Caco-2 (cell line): ENCODE results near the gene EFCAB12. TPM values are rescaled to one million over a fixed set of nuclear protein-coding genes. Genes with fewer than 3 reads are reported as not detected.

Source experiments
- BruUV-seq: library from RNA; stranded (reverse); fragments of 400-500 nt; replicated peaks from 2 replicates; lab custom pipeline; 2021; lab: Mats Ljungman, UMichigan
- CTCF ChIA-PET: fragments of 300-600 bp; sonication (Branson Sonifier 250); formaldehyde crosslinking; loops from one replicate; lab custom pipeline; 2022; ENCODE audit warnings: antibody characterized with exemption; lab: Charles Lee
- POLR2A ChIA-PET: fragments of 300-600 bp; sonication (Branson Sonifier 250); formaldehyde crosslinking; loops from one replicate; lab custom pipeline; 2022; ENCODE audit warnings: antibody characterized with exemption; lab: Charles Lee
- DNase-seq, 2 experiments: peaks; one replicate each; pipeline versions ENCODE4 v3.0.0 to v3.0.0-alpha.2; 2020 to 2022
- H3K27me3 ChIP-seq: replicated peaks from 2 replicates; pipeline ENCODE4 v1.6.0; 2011; ENCODE audit warnings: low read length; ENCODE audit not compliant: control insufficient read depth, insufficient read depth
- H3K36me3 ChIP-seq: 2 replicates; pipeline ENCODE4 v1.5.1; 2011; ENCODE audit warnings: low read length; ENCODE audit not compliant: control insufficient read depth, insufficient read depth
- H3K4me1 ChIP-seq: fragments of 250-450 bp; sonication (Bioruptor Pico); 2 replicates; pipeline ENCODE4 v1.5.1; 2020; ENCODE audit warnings: mild to moderate bottlenecking
- H3K4me3 ChIP-seq: 2 replicates; pipeline ENCODE4 v1.5.1; 2011; ENCODE audit warnings: low read depth, mild to moderate bottlenecking, control low read depth, low read length
- H3K9me3 ChIP-seq: fragments of 250-450 bp; sonication (Bioruptor Pico); 2 replicates; pipeline ENCODE4 v1.5.1; 2020; ENCODE audit warnings: mild to moderate bottlenecking, moderate library complexity
- H3K27ac Mint-ChIP-seq: one replicate; pipeline ENCODE4 v1.8.0; 2022; ENCODE audit warnings: mixed read lengths; ENCODE audit not compliant: unreplicated experiment
- H3K27me3 Mint-ChIP-seq: one replicate; pipeline ENCODE4 v1.8.0; 2022; ENCODE audit warnings: mixed read lengths; ENCODE audit not compliant: insufficient read depth, unreplicated experiment
- H3K36me3 Mint-ChIP-seq: one replicate; pipeline ENCODE4 v1.8.0; 2022; ENCODE audit warnings: mild to moderate bottlenecking, mixed read lengths; ENCODE audit not compliant: insufficient read depth, unreplicated experiment
- H3K4me1 Mint-ChIP-seq: one replicate; pipeline ENCODE4 v1.8.0; 2022; ENCODE audit warnings: low read depth, mixed read lengths; ENCODE audit not compliant: unreplicated experiment
- H3K4me3 Mint-ChIP-seq: one replicate; pipeline ENCODE4 v1.8.0; 2022; ENCODE audit warnings: mild to moderate bottlenecking, moderate library complexity, mixed read lengths; ENCODE audit not compliant: unreplicated experiment
- H3K9me3 Mint-ChIP-seq: one replicate; pipeline ENCODE4 v1.8.0; 2022; ENCODE audit warnings: mixed read lengths; ENCODE audit not compliant: unreplicated experiment
- CTCF ChIP-seq, 2 experiments: fragments of 200-600 bp in 1 of 2; IDR thresholded peaks; 1 replicate in 1 of 2; 2 replicates in 1 of 2; pipeline versions ENCODE4 v1.5.1 to v1.8.0; 2011 to 2022; ENCODE audit warnings: antibody characterized with exemption in 1 of 2, control low read depth in 1 of 2, inconsistent platforms in 1 of 2, low read depth in 1 of 2, low read length in 1 of 2, mild to moderate bottlenecking in 1 of 2, moderate library complexity in 1 of 2; ENCODE audit not compliant: insufficient read depth in 1 of 2, severe bottlenecking in 1 of 2, unreplicated experiment in 1 of 2
- intact Hi-C: fragments of 100-400 bp; cut with micrococcal nuclease; formaldehyde crosslinking; loops from one replicate; pipeline ENCODE4 v1.10.0; 2022; ENCODE audit not compliant: unreplicated experiment
- total RNA-seq: library from RNA; stranded (reverse); gene quantifications from 2 replicates; pipeline ENCODE4 v1.2.3, GENCODE V29; 2022

EFCAB12 gene
- total RNA-seq, 1 experiment from 2014 or later = 0.14 TPM

- Mint-ChIP-seq H3K4me3 (no peak overlapping the region), H3K27ac (no peak overlapping the region), H3K36me3 (peaks cover 13% of the 10 kb centered on the region), H3K27me3 (no peaks in the 10 kb centered on the region), H3K4me1 (peaks cover 14% of the 10 kb centered on the region), H3K9me3 (no peaks in the 10 kb centered on the region)
- Histone ChIP-seq H3K9me3 (no peaks in the 10 kb centered on the region), H3K36me3 (no peaks in the 10 kb centered on the region; the same call in 1 of the 2 replicates), H3K27me3 (no peaks in the 10 kb centered on the region), H3K4me1 (peaks cover 13% of the 10 kb centered on the region), H3K4me3 (no peak overlapping the region)
- no peak for DNase-seq
- intact Hi-C loops = no loop called here
- ChIA-PET CTCF (interaction anchor here (1.0 kb wide), 1 partner anchor 29 kb away, joined by 4 read pairs; no protein-coding TSS in a partner anchor), POLR2A (no interaction called here)
- no TSS peak for BruUV-seq
- TF ChIP-seq CTCF (IDR thresholded peaks at IDR 0.05; ENCODE audit: insufficient read depth in 1 of 2, low read depth in 1 of 2, low read length in 1 of 2, severe bottlenecking in 1 of 2, unreplicated experiment in 1 of 2) = no peak
These were observed 33.2 kb upstream of the EFCAB12 start for GRCh38 chr3:129461461-129462146.

- no peaks in the 10 kb centered on the region for H3K27me3 Mint-ChIP-seq
- BruUV-seq = no TSS peak
- Histone ChIP-seq H3K4me3 (no peak overlapping the region), H3K4me1 (peaks cover 13% of the 10 kb centered on the region), H3K36me3 (no peaks in the 10 kb centered on the region; the same call in 1 of the 2 replicates), H3K27me3 (no peaks in the 10 kb centered on the region), H3K9me3 (no peaks in the 10 kb centered on the region)
- intact Hi-C loops = no loop called here
- POLR2A ChIA-PET = no interaction called here
- no peak for TF ChIP-seq CTCF (IDR thresholded peaks at IDR 0.05; ENCODE audit: insufficient read depth in 1 of 2, low read depth in 1 of 2, low read length in 1 of 2, severe bottlenecking in 1 of 2, unreplicated experiment in 1 of 2)
- peaks cover 12% of the 10 kb centered on the region for H3K36me3 Mint-ChIP-seq
- no peak for DNase-seq
- H3K4me1 Mint-ChIP-seq = peaks cover 14% of the 10 kb centered on the region
- H3K4me3 Mint-ChIP-seq = no peak overlapping the region
- H3K27ac Mint-ChIP-seq = no peak overlapping the region
- CTCF ChIA-PET = no interaction called here
- no peaks in the 10 kb centered on the region for H3K9me3 Mint-ChIP-seq
These were observed 32.6 kb upstream of the EFCAB12 start for GRCh38 chr3:129461022-129461421.

- no TSS peak for BruUV-seq
- no peak for TF ChIP-seq CTCF (IDR thresholded peaks at IDR 0.05; ENCODE audit: insufficient read depth in 1 of 2, low read depth in 1 of 2, low read length in 1 of 2, severe bottlenecking in 1 of 2, unreplicated experiment in 1 of 2)
- ChIA-PET CTCF (interaction anchor here (0.5 kb wide), 1 partner anchor 20 kb away, joined by 3 read pairs; no protein-coding TSS in a partner anchor), POLR2A (no interaction called here)
- H3K4me1 Mint-ChIP-seq = peaks cover 14% of the 10 kb centered on the region
- H3K27me3 Mint-ChIP-seq = no peaks in the 10 kb centered on the region
- Histone ChIP-seq H3K9me3 (no peaks in the 10 kb centered on the region), H3K4me1 (peaks cover 13% of the 10 kb centered on the region), H3K4me3 (no peak overlapping the region), H3K36me3 (no peaks in the 10 kb centered on the region; the same call in 1 of the 2 replicates), H3K27me3 (no peaks in the 10 kb centered on the region)
- no peak overlapping the region for H3K4me3 Mint-ChIP-seq
- H3K36me3 Mint-ChIP-seq = peaks cover 12% of the 10 kb centered on the region
- H3K27ac Mint-ChIP-seq = no peak overlapping the region
- intact Hi-C loops = no loop called here
- H3K9me3 Mint-ChIP-seq = no peaks in the 10 kb centered on the region
- no peak for DNase-seq
These were observed 32.1 kb upstream of the EFCAB12 start for GRCh38 chr3:129460572-129460971.
